NT2/D1 (cell line): ENCODE results near the gene RFTN1.

ENCODE experiments used
- SUZ12 ChIP-seq: IDR thresholded peaks from 2 replicates; pipeline ENCODE4 v1.6.1; 2011; ENCODE audit not compliant: insufficient read length, insufficient read depth; ENCODE audit errors: extremely low read depth
- YY1 ChIP-seq: IDR thresholded peaks from 2 replicates; pipeline ENCODE4 v1.6.1; 2011; ENCODE audit not compliant: insufficient read length, insufficient read depth
- ZNF274 ChIP-seq: IDR thresholded peaks from 2 replicates; pipeline ENCODE4 v1.6.1; 2011; ENCODE audit warnings: mild to moderate bottlenecking, low read depth, low read length

GRCh38 chr3:16377196-16377595 lies 136.3 kb downstream of the RFTN1 start:
- TF ChIP-seq YY1 = no peak
- TF ChIP-seq SUZ12 = no peak
- TF ChIP-seq ZNF274 = no peak
